Lower leg skin (tissue), 3 donors: ENCODE measurements around the gene CEP44.

ENCODE experiments used
- CTCF ChIP-seq, 3 donors: fragments of 450-650 bp; IDR thresholded peaks; one replicate each; pipeline ENCODE4 v1.5.1; 2016; ENCODE audit warnings: antibody characterized with exemption in 3 of 3, mild to moderate bottlenecking in 3 of 3, moderate library complexity in 2 of 3
- POLR2A ChIP-seq, 2 donors: fragments of 450-650 bp; IDR thresholded peaks; one replicate each; pipeline ENCODE4 v1.6.1; 2016 to 2017; ENCODE audit warnings: antibody characterized with exemption in 2 of 2, mild to moderate bottlenecking in 1 of 2, moderate library complexity in 1 of 2

- TF ChIP-seq POLR2A (IDR thresholded peaks at IDR 0.05) (no peak), CTCF (IDR thresholded peaks at IDR 0.05) (no peak)
Observed at GRCh38 chr4:174362340-174362739, 78.6 kb downstream of the CEP44 start.
